ENCODE measurements around the gene WDR1.

DNA sequence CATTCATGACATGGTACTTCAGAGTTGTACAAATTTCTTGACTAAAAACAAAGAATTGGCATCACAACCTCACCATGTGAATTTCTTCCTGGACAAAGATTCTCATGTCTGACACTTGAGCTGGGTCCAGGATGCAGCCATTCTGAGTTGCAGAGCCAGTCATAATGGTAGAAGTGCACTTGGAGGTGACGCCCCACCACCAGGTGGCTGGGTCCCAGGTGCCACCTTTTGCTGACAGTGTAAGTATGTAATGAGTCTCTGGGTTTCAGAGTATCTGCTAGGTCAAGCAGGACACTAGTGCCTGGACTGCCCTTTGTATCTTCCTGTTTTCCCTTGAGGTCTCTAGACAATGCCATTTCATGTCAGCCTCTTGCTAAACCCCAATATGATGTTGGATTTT lies 36.6 kb upstream of the WDR1 start:
- TF ChIP-seq, protein P1, sequence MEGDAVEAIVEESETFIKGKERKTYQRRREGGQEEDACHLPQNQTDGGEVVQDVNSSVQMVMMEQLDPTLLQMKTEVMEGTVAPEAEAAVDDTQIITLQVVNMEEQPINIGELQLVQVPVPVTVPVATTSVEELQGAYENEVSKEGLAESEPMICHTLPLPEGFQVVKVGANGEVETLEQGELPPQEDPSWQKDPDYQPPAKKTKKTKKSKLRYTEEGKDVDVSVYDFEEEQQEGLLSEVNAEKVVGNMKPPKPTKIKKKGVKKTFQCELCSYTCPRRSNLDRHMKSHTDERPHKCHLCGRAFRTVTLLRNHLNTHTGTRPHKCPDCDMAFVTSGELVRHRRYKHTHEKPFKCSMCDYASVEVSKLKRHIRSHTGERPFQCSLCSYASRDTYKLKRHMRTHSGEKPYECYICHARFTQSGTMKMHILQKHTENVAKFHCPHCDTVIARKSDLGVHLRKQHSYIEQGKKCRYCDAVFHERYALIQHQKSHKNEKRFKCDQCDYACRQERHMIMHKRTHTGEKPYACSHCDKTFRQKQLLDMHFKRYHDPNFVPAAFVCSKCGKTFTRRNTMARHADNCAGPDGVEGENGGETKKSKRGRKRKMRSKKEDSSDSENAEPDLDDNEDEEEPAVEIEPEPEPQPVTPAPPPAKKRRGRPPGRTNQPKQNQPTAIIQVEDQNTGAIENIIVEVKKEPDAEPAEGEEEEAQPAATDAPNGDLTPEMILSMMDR (conservative IDR thresholded peaks at IDR 0.05 in 1 of 2, IDR thresholded peaks at IDR 0.05 in 1 of 2; ENCODE audit: low read depth in 1 of 2, low read length in 2 of 2), result no peak
- no peak for TF ChIP-seq EZH2 (IDR thresholded peaks at IDR 0.05; ENCODE audit: low read length, missing control alignments)
